ENCODE data around the gene ANKRD40. TPM values are rescaled to one million over a fixed set of nuclear protein-coding genes. Genes with fewer than 3 reads are reported as not detected.

ANKRD40 gene
- total and polyA plus RNA-seq, 4 donors = 6.2 to 15.1 (median 9.7) TPM

GRCh38 chr17:50656509-50656908, 51.2 kb downstream of the ANKRD40 start (continued):
- TF ChIP-seq YY1 (IDR thresholded peaks at IDR 0.05) (no peak), RAD21 (IDR thresholded peaks at IDR 0.05) (no peak), MAX (IDR thresholded peaks at IDR 0.05) (no peak)

- DNase-seq (ENCODE audit: low spot score) = no peak
- Histone ChIP-seq H3K36me3 (ENCODE audit: control insufficient read depth in 4 of 4, insufficient read depth in 3 of 4, low read depth in 1 of 4, low read length in 3 of 4) (peaks cover 0 to 6% (median under 1%) of the 10 kb centered on the region in 4 donors), H3K27ac (ENCODE audit: low read depth in 1 of 2, low read length in 2 of 2) (no peak overlapping the region), H3K4me1 (ENCODE audit: control insufficient read depth in 4 of 4, insufficient read depth in 4 of 4, low read length in 3 of 4) (peaks cover 3 to 11% (median 9%) of the 10 kb centered on the region in 4 donors), H3K9me3 (ENCODE audit: control insufficient read depth in 4 of 4, low read length in 3 of 4) (no peaks in the 10 kb centered on the region), H3K4me3 (ENCODE audit: low read depth in 1 of 3, low read length in 3 of 3) (no peak overlapping the region), H3K27me3 (ENCODE audit: control insufficient read depth in 4 of 4, insufficient read depth in 4 of 4, low read length in 3 of 4) (no peaks in the 10 kb centered on the region), H3K9ac (ENCODE audit: low read depth in 1 of 2, low read length in 2 of 2) (no peak overlapping the region)
- 92% methylated on average over 3 of the region's 3 CpGs for WGBS
- TF ChIP-seq GABPA (IDR thresholded peaks at IDR 0.05 in 1 of 2, conservative IDR thresholded peaks at IDR 0.05 in 1 of 2) (no peak), HNF4A (conservative IDR thresholded peaks at IDR 0.05) (no peak), HNF4G (IDR thresholded peaks at IDR 0.05) (no peak), EGR1 (IDR thresholded peaks at IDR 0.05; ENCODE audit: low read depth in 2 of 2) (no peak), RXRA (IDR thresholded peaks at IDR 0.05) (no peak), FOXA2 (IDR thresholded peaks at IDR 0.05) (no peak)
Measured at GRCh38 chr17:50653738-50654137, 54.0 kb downstream of the ANKRD40 start.

GRCh38 chr17:50651661-50652060, 56.1 kb downstream of the ANKRD40 start:
- H3K27me3 ChIP-seq (ENCODE audit: control insufficient read depth in 4 of 4, insufficient read depth in 4 of 4, low read length in 3 of 4) = no peaks in the 10 kb centered on the region
- H3K4me3 ChIP-seq (ENCODE audit: low read depth in 1 of 3, low read length in 3 of 3) = no peak overlapping the region
- no peak overlapping the region for H3K27ac ChIP-seq (ENCODE audit: low read depth in 1 of 2, low read length in 2 of 2)
- H3K4me1 ChIP-seq (ENCODE audit: control insufficient read depth in 4 of 4, insufficient read depth in 4 of 4, low read length in 3 of 4) = peaks cover 2 to 5% (median 5%) of the 10 kb centered on the region in 4 donors
- WGBS = 94% methylated on average over 2 of the region's 2 CpGs
- no peaks in the 10 kb centered on the region for H3K9me3 ChIP-seq (ENCODE audit: control insufficient read depth in 4 of 4, low read length in 3 of 4)
- TF ChIP-seq ATF3 (IDR thresholded peaks at IDR 0.05) = no peak
- no peak overlapping the region for H3K9ac ChIP-seq (ENCODE audit: low read depth in 1 of 2, low read length in 2 of 2)
- peaks cover 0 to 4% (median 1%) of the 10 kb centered on the region in 4 donors for H3K36me3 ChIP-seq (ENCODE audit: control insufficient read depth in 4 of 4, insufficient read depth in 3 of 4, low read depth in 1 of 4, low read length in 3 of 4)
- DNase-seq (ENCODE audit: low spot score) = no peak

- TF ChIP-seq HNF4A (conservative IDR thresholded peaks at IDR 0.05) (no peak), RXRA (IDR thresholded peaks at IDR 0.05) (no peak), ATF3 (IDR thresholded peaks at IDR 0.05) (no peak), SP1 (IDR thresholded peaks at IDR 0.05) (no peak), NR2F2 (IDR thresholded peaks at IDR 0.05) (no peak), TAF1 (conservative IDR thresholded peaks at IDR 0.05) (no peak), MAX (IDR thresholded peaks at IDR 0.05) (no peak), FOXA2 (IDR thresholded peaks at IDR 0.05) (no peak), GABPA (IDR thresholded peaks at IDR 0.05 in 1 of 2, conservative IDR thresholded peaks at IDR 0.05 in 1 of 2) (no peak)
Measured at GRCh38 chr17:50649042-50649908, 58.4 kb downstream of the ANKRD40 start.

More at GRCh38 chr17:50649042-50649908, 58.4 kb downstream of the ANKRD40 start:
- WGBS = 88% methylated on average over 7 of the region's 7 CpGs
- no peaks in the 10 kb centered on the region for H3K9me3 ChIP-seq (ENCODE audit: control insufficient read depth in 4 of 4, low read length in 3 of 4)
- H3K4me3 ChIP-seq (ENCODE audit: low read depth in 1 of 3, low read length in 3 of 3) = no peak overlapping the region
- no peak overlapping the region for H3K27ac ChIP-seq (ENCODE audit: low read depth in 1 of 2, low read length in 2 of 2)
- peak overlapping the region in 1 of 2 donors; percentile 41 for H3K9ac ChIP-seq (ENCODE audit: low read depth in 1 of 2, low read length in 2 of 2)
- no peak for DNase-seq (ENCODE audit: low spot score)
- peaks cover 0 to 4% (median 0%) of the 10 kb centered on the region in 4 donors for H3K36me3 ChIP-seq (ENCODE audit: control insufficient read depth in 4 of 4, insufficient read depth in 3 of 4, low read depth in 1 of 4, low read length in 3 of 4)
- no peaks in the 10 kb centered on the region for H3K27me3 ChIP-seq (ENCODE audit: control insufficient read depth in 4 of 4, insufficient read depth in 4 of 4, low read length in 3 of 4)
- peaks cover 0 to 3% (median 0%) of the 10 kb centered on the region in 4 donors for H3K4me1 ChIP-seq (ENCODE audit: control insufficient read depth in 4 of 4, insufficient read depth in 4 of 4, low read length in 3 of 4)

Data from liver (tissue), 9 donors.